Measurements from ENCODE around the gene SRCIN1.
A peak's percentile ranks its signal among the peaks of the same experiment; 100 is the strongest.
"Not testable (repeated sequence)": the region's sequence is repeated elsewhere in the genome, so short reads cannot be mapped to it uniquely, and the experiment has no call there.

SRCIN1 gene

GRCh38 chr17:38507921-38508569 is 97.7 kb downstream of the SRCIN1 start:
- no peak for DNase-seq

- DNase-seq: no peak
Measured at GRCh38 chr17:38507436-38507835, 98.3 kb downstream of the SRCIN1 start.

GRCh38 chr17:38504216-38504615 is 101.5 kb downstream of the SRCIN1 start:
- no peak for DNase-seq

- not testable (repeated sequence) for DNase-seq
Measured at GRCh38 chr17:38503286-38503913, 102.4 kb downstream of the SRCIN1 start.

- not testable (repeated sequence) for DNase-seq
Measured at GRCh38 chr17:38501718-38502117, 104.0 kb downstream of the SRCIN1 start.

GRCh38 chr17:38499230-38499629 is 106.5 kb downstream of the SRCIN1 start:
- DNase-seq: not testable (repeated sequence)

GRCh38 chr17:38498353-38498752 is 107.4 kb downstream of the SRCIN1 start:
- no peak for DNase-seq

- not testable (repeated sequence) for DNase-seq
Measured at GRCh38 chr17:38497656-38498055, 108.1 kb downstream of the SRCIN1 start.

- DNase-seq: not testable (repeated sequence)
Measured at GRCh38 chr17:38494152-38494551, 111.6 kb downstream of the SRCIN1 start.

GRCh38 chr17:38492067-38493040 is 113.4 kb downstream of the SRCIN1 start:
- peak; percentile 59 for DNase-seq

- not testable (repeated sequence) for DNase-seq
Measured at GRCh38 chr17:38491346-38492066, 114.2 kb downstream of the SRCIN1 start.

- not testable (repeated sequence) for DNase-seq
Measured at GRCh38 chr17:38489774-38490173, 116.0 kb downstream of the SRCIN1 start.

- DNase-seq: not testable (repeated sequence)
Measured at GRCh38 chr17:38485681-38486298, 120.0 kb downstream of the SRCIN1 start.

GRCh38 chr17:38485146-38485468 is 120.6 kb downstream of the SRCIN1 start:
- no peak for DNase-seq

- peak; percentile 40 for DNase-seq
Measured at GRCh38 chr17:38484242-38485145, 121.3 kb downstream of the SRCIN1 start.

GRCh38 chr17:38482700-38483043 is 123.1 kb downstream of the SRCIN1 start:
- not testable (repeated sequence) for DNase-seq

- DNase-seq: not testable (repeated sequence)
Measured at GRCh38 chr17:38482039-38482699, 123.6 kb downstream of the SRCIN1 start.
